Glomerular visceral epithelial cell (primary cell): ENCODE results near the gene MRC2.
"Not testable (repeated sequence)": the region's sequence is repeated elsewhere in the genome, so short reads cannot be mapped to it uniquely, and the experiment has no call there.

Experiments
- DNase-seq: peaks from one replicate; pipeline ENCODE4 v3.0.0-alpha.2; 2016; ENCODE audit errors: extremely low spot score

The MRC2 gene

GRCh38 chr17:62627219-62627903 is at the start of gene MRC2:
TSS of gene MRC2 (plus strand) at chr17:62627670. CDS start at chr17:62627803, 133 bp downstream.
- DNase-seq, result peak; percentile 83

- DNase-seq, result no peak
Observed at GRCh38 chr17:62578757-62579487, 48.5 kb upstream of the MRC2 start.

GRCh38 chr17:62580947-62581346 is 46.5 kb upstream of the MRC2 start:
- no peak for DNase-seq

GRCh38 chr17:62581764-62582163 is 45.7 kb upstream of the MRC2 start:
- DNase-seq, result no peak

GRCh38 chr17:62587554-62587953 is 39.9 kb upstream of the MRC2 start:
- no peak for DNase-seq

- no peak for DNase-seq
Observed at GRCh38 chr17:62588109-62588508, 39.4 kb upstream of the MRC2 start.

- no peak for DNase-seq
Observed at GRCh38 chr17:62591333-62591732, 36.1 kb upstream of the MRC2 start.

- DNase-seq, result not testable (repeated sequence)
Observed at GRCh38 chr17:62591822-62592221, 35.6 kb upstream of the MRC2 start.

- no peak for DNase-seq
Observed at GRCh38 chr17:62592341-62593099, 35.0 kb upstream of the MRC2 start.

GRCh38 chr17:62595484-62595883 is 32.0 kb upstream of the MRC2 start:
- no peak for DNase-seq

GRCh38 chr17:62596662-62597061 is 30.8 kb upstream of the MRC2 start:
- DNase-seq, result no peak

- no peak for DNase-seq
Observed at GRCh38 chr17:62597150-62597549, 30.3 kb upstream of the MRC2 start.

GRCh38 chr17:62597920-62598319 is 29.6 kb upstream of the MRC2 start:
- DNase-seq, result no peak

GRCh38 chr17:62599964-62600657 is 27.4 kb upstream of the MRC2 start:
- DNase-seq, result no peak

- no peak for DNase-seq
Observed at GRCh38 chr17:62600805-62601204, 26.7 kb upstream of the MRC2 start.

GRCh38 chr17:62601471-62601870 is 26.0 kb upstream of the MRC2 start:
- no peak for DNase-seq

GRCh38 chr17:62603783-62604182 is 23.7 kb upstream of the MRC2 start:
- DNase-seq, result not testable (repeated sequence)

GRCh38 chr17:62605588-62605987 is 21.9 kb upstream of the MRC2 start:
- DNase-seq, result no peak

GRCh38 chr17:62611292-62611691 is 16.2 kb upstream of the MRC2 start:
- DNase-seq, result no peak

- no peak for DNase-seq
Observed at GRCh38 chr17:62611728-62612127, 15.7 kb upstream of the MRC2 start.

GRCh38 chr17:62612289-62612688 is 15.2 kb upstream of the MRC2 start:
- DNase-seq, result not testable (repeated sequence)

GRCh38 chr17:62613095-62613494 is 14.4 kb upstream of the MRC2 start:
- not testable (repeated sequence) for DNase-seq
